Stimulated activated CD4-positive, alpha-beta T cell treated with anti-CD3 and anti-CD28 coated beads, Interleukin-15, amount 100 ng/mL, for 24 hours (primary cell): ENCODE results near the gene FOXM1.

Experiments
- DNase-seq: peaks from one replicate; pipeline ENCODE4 v3.0.0-alpha.2; 2020

FOXM1 gene, protein sequence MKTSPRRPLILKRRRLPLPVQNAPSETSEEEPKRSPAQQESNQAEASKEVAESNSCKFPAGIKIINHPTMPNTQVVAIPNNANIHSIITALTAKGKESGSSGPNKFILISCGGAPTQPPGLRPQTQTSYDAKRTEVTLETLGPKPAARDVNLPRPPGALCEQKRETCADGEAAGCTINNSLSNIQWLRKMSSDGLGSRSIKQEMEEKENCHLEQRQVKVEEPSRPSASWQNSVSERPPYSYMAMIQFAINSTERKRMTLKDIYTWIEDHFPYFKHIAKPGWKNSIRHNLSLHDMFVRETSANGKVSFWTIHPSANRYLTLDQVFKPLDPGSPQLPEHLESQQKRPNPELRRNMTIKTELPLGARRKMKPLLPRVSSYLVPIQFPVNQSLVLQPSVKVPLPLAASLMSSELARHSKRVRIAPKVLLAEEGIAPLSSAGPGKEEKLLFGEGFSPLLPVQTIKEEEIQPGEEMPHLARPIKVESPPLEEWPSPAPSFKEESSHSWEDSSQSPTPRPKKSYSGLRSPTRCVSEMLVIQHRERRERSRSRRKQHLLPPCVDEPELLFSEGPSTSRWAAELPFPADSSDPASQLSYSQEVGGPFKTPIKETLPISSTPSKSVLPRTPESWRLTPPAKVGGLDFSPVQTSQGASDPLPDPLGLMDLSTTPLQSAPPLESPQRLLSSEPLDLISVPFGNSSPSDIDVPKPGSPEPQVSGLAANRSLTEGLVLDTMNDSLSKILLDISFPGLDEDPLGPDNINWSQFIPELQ

DNA sequence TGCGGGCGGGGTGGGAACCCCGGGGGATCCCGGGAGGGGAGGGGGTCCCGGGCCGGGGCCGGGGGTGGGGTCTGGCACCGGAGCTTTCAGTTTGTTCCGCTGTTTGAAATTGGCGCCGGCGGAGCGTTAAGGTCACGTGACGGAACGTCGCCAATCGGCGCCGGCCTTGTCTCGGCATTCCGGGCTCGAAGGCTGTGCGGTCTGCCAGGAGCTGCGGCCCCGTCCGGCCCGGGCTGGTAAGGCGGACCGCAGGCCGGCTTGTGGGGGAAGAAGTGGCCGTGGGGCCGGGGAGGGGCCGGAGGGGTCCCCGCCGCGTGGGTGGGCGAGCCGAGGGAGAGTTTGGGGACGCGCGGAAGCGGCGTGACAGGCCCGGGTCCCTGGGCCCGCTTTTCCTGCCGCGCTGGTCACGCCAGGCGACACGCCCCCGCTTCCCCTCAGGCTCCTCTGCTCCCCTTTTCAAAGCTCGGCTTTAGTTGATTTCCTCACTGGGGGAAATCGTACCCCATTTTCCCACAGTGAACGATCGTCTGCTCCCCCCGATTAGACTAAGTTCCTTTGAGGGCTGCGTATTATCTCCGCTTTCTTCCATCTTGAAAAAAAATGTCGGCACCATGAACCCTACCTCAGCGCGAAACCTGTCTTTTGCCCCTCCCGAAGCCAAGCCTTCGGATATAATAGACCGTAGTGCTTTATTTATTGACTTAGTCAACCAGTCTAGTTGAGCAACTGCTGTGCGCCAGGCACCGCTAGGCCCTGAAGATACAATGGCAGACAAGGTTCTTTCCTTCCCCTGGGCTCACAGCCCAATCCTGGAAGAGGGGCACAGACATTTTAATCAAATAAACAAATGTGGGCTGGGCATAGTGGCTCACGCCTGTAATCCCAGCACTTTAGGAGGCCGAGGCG lies at the start of gene FOXM1, which contains the start of gene RHNO1:
TSS of gene FOXM1 (minus strand) at position 128 of the 906 bp plus-strand sequence. CDS start 2,696 bp downstream, outside the sequence.
TSS of gene RHNO1 (plus strand) at position 177 of the 906 bp plus-strand sequence. CDS start 8,144 bp downstream, outside the sequence.
- DNase-seq, result peak; percentile 91

- no peak for DNase-seq
Observed at GRCh38 chr12:2925322-2925995, 48.5 kb upstream of the FOXM1 start.

- no peak for DNase-seq
Observed at GRCh38 chr12:2924019-2924418, 47.0 kb upstream of the FOXM1 start.

GRCh38 chr12:2923057-2923456 lies 46.1 kb upstream of the FOXM1 start:
- DNase-seq, result no peak

- DNase-seq, result no peak
Observed at GRCh38 chr12:2922329-2922728, 45.4 kb upstream of the FOXM1 start.

GRCh38 chr12:2919249-2919648 lies 42.3 kb upstream of the FOXM1 start:
- no peak for DNase-seq

DNA sequence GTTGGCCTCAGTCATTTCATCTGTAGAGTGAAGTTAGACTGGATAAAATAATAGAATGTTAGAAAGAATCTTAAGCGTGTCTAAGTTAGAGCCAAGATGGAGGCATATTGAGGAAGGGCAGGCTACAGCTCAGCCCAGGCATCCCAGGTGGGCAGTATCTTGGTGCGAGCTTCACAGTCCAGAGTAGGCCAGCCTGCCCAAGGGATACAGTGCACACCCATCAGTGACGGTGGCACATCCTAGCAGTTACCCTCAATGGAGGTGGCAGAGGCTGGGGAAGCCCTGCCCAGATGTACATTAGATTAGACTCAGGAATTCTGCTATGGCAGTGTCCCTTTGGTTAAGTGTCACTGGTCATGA lies 35.2 kb upstream of the FOXM1 start:
- DNase-seq, result no peak

DNA sequence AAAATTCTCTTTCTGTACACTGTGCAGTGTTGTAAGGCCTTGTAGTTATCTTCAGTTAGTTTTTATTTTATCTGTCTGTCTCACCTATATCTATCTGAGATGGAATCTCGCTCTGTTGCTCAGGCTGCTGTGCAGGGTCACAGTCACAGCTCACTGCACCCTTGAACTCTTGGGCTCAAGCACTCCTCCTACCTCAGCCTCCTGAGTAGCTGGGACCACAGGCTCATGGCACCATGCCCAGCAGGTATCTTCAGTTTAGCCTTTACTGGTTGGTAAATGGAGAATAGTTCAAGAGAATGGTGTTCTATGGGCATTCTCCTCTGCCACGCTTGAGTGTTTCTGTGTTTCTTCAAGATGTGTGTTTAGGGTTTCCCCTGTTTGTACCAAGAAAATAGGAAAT lies 27.3 kb upstream of the FOXM1 start:
- no peak for DNase-seq

DNA sequence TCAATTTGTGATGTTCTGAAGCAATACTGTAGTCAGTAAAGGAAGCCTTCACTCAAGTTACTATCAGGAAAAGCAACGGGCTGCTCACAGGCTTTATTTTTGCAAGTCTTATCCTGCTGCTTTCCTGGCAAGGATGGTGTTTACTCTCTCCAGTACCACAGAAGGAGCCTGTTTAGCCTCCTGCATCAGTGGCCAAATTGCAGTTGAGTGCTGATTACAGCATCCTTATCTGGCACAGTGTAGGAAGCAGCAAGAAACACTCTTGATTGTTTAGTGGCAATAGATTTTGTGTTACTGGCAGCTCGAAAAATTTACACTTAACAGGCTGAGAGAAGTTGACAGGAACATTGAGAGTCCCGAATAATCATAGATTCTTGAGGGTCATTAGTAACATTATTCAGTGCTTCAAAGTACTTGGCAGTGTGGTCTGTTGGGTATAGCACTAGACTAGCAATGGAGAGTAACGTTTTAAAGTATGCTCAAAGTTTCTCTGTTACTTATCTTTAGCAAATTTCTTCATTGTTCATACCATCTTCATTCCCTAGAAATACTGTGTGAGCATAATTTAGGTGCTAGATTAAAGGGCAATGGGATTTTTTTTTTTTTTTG lies 25.4 kb upstream of the FOXM1 start:
- no peak for DNase-seq

DNA sequence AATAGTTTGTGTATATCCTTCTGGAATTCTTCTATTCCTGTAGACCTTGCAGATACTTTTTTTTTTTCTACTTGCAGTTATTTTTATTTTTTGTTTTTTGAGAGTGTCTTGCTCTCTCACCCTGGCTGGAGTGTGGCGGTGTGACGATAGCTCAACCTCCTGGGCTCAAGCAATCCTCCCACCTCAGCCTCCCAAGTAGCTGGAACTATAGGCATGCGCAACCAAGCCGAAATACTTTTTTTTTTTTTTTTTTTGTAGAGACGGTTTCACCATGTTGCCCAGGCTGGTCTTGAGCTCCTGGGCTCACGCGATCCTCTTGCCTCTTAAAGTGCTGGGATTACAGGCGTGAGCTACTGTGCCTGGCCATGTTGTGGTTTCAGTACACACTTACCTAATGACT lies 23.7 kb upstream of the FOXM1 start:
- no peak for DNase-seq

GRCh38 chr12:2897418-2897817 lies 20.4 kb upstream of the FOXM1 start:
- DNase-seq, result no peak

- no peak for DNase-seq
Observed at GRCh38 chr12:2895511-2895910, 18.5 kb upstream of the FOXM1 start.

- DNase-seq, result no peak
Observed at GRCh38 chr12:2895051-2895451, 18.1 kb upstream of the FOXM1 start.

GRCh38 chr12:2893007-2893406 lies 16.0 kb upstream of the FOXM1 start:
- no peak for DNase-seq

GRCh38 chr12:2892246-2892645 lies 15.3 kb upstream of the FOXM1 start:
- no peak for DNase-seq

DNA sequence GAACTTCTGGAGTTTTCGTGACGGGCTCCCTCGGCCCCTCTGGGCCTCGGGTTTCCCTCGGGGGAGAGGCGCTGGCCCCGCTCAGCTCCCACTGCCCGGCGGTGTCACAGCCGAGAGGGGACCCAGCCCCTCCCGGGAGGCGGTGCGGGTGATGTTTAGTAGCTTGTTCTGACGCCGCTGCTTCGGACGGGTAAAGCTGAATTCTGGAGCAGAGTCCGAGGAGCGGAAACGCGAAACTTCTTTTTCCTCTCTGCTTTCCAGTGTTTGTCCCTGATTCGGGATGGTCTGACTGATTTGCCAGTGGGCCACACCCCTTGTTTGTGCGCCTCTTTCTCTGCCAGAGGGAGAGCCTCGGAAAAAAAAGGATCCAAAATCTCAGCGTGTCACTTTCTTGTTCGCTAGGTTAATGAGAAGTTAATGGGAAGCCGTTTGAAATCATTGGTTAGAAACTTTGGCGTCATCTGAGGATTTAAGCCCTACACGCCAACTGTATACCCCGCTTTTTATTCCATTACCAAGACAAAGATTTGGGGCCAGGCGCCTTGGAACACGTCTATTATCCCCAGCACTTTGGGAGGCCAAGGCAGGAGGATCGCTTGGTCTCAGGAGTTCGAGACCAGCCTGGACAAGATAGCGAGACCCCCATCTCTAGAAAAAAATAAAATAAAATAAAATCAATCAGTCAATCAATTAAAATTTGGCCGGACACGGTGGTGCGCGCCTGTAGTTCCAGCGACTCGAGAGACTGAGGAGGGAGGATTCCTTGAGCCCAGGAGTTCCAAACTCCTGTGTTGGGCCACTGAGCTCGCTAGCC lies 14.5 kb upstream of the FOXM1 start:
- DNase-seq, result peak; percentile 43

DNA sequence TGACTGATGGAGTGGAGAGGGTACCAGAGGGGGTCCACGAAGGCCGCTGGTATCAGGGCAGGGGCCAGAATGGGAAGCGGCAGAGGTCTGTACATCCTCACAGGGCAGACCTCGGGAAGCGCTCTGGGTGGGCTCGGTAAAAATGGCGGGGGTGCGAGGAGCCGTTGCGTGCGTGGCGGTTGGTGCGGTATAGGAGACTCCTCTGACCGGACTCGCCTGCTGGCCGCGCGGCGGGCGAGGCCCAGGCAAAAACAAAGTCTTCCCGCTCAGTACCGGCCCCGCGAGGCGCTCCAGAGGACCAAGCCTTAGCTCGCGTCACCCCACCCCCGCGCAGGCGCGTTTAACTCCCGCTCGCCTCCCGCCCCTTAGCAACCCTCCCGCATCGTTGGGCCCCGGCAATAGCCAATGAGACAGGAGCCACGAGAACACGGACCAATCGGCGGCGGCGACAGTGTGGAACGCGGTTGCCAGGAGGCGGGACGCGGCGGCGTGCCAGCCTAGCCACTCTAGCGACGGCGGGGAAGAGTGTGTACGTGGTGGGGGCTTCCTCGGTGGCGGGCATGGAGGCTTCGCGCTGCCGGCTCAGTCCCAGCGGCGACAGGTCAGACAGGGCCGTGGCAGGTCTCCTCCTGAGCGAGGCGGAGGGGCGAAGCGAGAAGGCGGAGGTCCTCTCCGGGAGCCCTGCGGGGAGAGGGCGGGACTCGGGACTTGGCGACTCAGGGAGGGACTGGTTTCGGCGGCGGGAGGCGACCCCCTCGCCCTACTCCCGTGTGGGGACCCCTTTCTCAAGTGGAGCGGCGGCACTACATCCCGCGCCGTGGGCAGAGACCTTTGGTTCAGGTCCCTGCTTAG lies 13.6 kb upstream of the FOXM1 start, which contains the start of gene TULP3:
TSS of gene TULP3 (plus strand) at position 504 of the 852 bp plus-strand sequence. CDS start at position 561, 57 bp downstream.
- peak; percentile 98 for DNase-seq

- no peak for DNase-seq
Observed at GRCh38 chr12:2890001-2890387, 13.0 kb upstream of the FOXM1 start.

DNA sequence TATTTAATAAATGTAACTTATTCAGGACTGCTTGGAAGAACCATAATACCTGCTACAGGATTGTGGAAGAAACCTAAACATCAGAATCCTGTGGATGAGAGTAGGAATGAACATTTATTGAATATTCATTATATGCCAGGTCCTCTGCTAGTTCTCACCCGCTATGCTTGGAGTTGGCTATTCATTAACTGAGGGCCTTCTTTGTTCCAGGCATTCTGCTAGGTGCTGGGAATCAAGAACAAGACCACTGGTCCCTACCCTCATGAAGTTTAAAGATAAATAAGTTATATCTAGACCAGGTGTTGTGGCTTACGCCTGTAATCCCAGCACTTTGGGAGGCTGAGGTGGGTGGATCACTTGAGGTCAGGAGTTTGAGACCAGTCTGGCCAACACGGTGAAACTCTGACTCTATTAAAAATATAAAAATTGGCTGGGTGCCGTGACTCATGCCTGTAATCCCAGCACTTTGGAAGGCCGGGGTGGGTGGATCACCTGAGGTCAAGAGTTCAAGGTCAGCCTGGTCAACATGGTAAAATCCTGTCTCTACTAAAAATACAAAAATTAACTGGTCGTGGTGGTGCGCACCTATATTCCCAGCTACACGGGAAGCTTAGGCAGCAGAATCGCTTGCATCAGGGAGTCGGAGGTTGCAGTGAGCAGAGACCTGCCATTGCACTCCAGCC lies 9.9 kb upstream of the FOXM1 start:
- DNase-seq, result no peak
